GM23248 (cell line): ENCODE measurements around the gene ACAA2.

Experiments
- EZH2 ChIP-seq: fragments of 200-600 bp; sonication (generic); IDR thresholded peaks from 2 replicates; pipeline ENCODE4 v1.6.1; 2018; ENCODE audit warnings: antibody characterized with exemption, mild to moderate bottlenecking; ENCODE audit not compliant: insufficient read depth, poor library complexity, severe bottlenecking
- EZH2phosphoT487 ChIP-seq: fragments of 200-600 bp; sonication (generic); IDR thresholded peaks from 2 replicates; pipeline ENCODE4 v1.6.1; 2018; ENCODE audit warnings: antibody characterized with exemption, moderate library complexity, mild to moderate bottlenecking, low read depth; ENCODE audit not compliant: insufficient read depth

GRCh38 chr18:49733321-49733720 lies 80.0 kb downstream of the ACAA2 start:
- TF ChIP-seq EZH2phosphoT487 (no peak), EZH2 (no peak)
